HG03060 (cell line): ENCODE results near the gene PLCZ1.

ENCODE experiments used
- ATAC-seq: cut with Tn5 transposase; IDR thresholded peaks from one replicate; pipeline ENCODE4 v1.9.1; 2021; ENCODE audit warnings: low read depth, moderate number of reproducible peaks; ENCODE audit not compliant: unreplicated experiment

PLCZ1 gene

GRCh38 chr12:18640321-18640955 lies 97.4 kb downstream of the PLCZ1 start:
- ATAC-seq: no peak

GRCh38 chr12:18634382-18634781 lies 103.4 kb downstream of the PLCZ1 start:
- ATAC-seq: no peak
